ENCODE results near the gene PCDHGA2. TPM values are rescaled to one million over a fixed set of nuclear protein-coding genes. Genes with fewer than 3 reads are reported as not detected.

The PCDHGA2 gene
- total RNA-seq, 1 donor from 2014 or later: 6.1 TPM

- H3K4me3 ChIP-seq: peak within 1 kb of the TSS in 1 of 2 donors; percentile 11
- H3K4me1 ChIP-seq: no peaks in the 10 kb centered on the region
- no peak for DNase-seq (ENCODE audit: extremely low spot score in 2 of 2)
- no peaks in the 10 kb centered on the region for H3K27me3 ChIP-seq
- H3K9me3 ChIP-seq: peaks cover 67% of the 10 kb centered on the region
- intact Hi-C loops (cut with DNase I): no loop called here
- no peak within 1 kb of the TSS for H3K27ac ChIP-seq
- H3K36me3 ChIP-seq: no peaks in the 10 kb centered on the region
- TF ChIP-seq POLR2A (IDR thresholded peaks at IDR 0.05): no peak
- TF ChIP-seq, protein P1, sequence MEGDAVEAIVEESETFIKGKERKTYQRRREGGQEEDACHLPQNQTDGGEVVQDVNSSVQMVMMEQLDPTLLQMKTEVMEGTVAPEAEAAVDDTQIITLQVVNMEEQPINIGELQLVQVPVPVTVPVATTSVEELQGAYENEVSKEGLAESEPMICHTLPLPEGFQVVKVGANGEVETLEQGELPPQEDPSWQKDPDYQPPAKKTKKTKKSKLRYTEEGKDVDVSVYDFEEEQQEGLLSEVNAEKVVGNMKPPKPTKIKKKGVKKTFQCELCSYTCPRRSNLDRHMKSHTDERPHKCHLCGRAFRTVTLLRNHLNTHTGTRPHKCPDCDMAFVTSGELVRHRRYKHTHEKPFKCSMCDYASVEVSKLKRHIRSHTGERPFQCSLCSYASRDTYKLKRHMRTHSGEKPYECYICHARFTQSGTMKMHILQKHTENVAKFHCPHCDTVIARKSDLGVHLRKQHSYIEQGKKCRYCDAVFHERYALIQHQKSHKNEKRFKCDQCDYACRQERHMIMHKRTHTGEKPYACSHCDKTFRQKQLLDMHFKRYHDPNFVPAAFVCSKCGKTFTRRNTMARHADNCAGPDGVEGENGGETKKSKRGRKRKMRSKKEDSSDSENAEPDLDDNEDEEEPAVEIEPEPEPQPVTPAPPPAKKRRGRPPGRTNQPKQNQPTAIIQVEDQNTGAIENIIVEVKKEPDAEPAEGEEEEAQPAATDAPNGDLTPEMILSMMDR (IDR thresholded peaks at IDR 0.05): no peak
- TF ChIP-seq POLR2AphosphoS5 (IDR thresholded peaks at IDR 0.05; ENCODE audit: insufficient read depth in 1 of 2, low read depth in 1 of 2): no peak
These were observed 21.3 kb downstream of the PCDHGA2 start, which contains the start of gene PCDHGB2 for GRCh38 chr5:141359790-141360426. Gene PCDHGB2, plus strand, starts transcription at chr5:141359994. Its CDS starts 142 bp downstream, at chr5:141360136.

DNA sequence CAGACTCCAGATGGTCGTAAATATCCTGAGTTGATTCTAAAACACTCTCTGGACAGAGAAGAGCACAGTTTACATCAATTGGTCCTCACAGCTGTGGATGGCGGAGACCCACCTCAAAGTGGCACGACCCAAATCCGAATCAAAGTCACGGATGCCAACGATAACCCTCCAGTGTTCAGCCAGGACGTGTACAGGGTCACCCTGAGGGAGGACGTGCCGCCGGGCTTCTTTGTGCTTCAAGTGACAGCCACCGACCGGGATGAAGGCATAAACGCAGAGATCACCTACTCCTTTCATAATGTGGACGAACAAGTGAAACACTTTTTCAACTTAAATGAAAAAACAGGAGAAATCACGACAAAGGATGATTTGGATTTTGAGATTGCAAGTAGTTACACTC, 22.1 kb downstream of the PCDHGA2 start:
- no peaks in the 10 kb centered on the region for H3K4me1 ChIP-seq
- intact Hi-C loops (cut with DNase I): no loop called here
- no peak for DNase-seq (ENCODE audit: extremely low spot score in 2 of 2)
- no peak overlapping the region for H3K27ac ChIP-seq
- H3K4me3 ChIP-seq: no peak overlapping the region
- peaks cover 67% of the 10 kb centered on the region for H3K9me3 ChIP-seq
- no peaks in the 10 kb centered on the region for H3K36me3 ChIP-seq
- no peaks in the 10 kb centered on the region for H3K27me3 ChIP-seq
- TF ChIP-seq POLR2A (IDR thresholded peaks at IDR 0.05) (no peak), POLR2AphosphoS5 (IDR thresholded peaks at IDR 0.05; ENCODE audit: insufficient read depth in 1 of 2, low read depth in 1 of 2) (no peak)
- TF ChIP-seq, protein P1 (IDR thresholded peaks at IDR 0.05): no peak

- Histone ChIP-seq H3K27me3 (no peaks in the 10 kb centered on the region), H3K9me3 (peaks cover 68% of the 10 kb centered on the region), H3K36me3 (no peaks in the 10 kb centered on the region), H3K27ac (no peak overlapping the region), H3K4me1 (no peaks in the 10 kb centered on the region), H3K4me3 (no peak overlapping the region)
- intact Hi-C loops (cut with DNase I): no loop called here
- TF ChIP-seq POLR2AphosphoS5 (IDR thresholded peaks at IDR 0.05; ENCODE audit: insufficient read depth in 1 of 2, low read depth in 1 of 2): no peak
- no peak for TF ChIP-seq POLR2A (IDR thresholded peaks at IDR 0.05)
- TF ChIP-seq, protein P1 (IDR thresholded peaks at IDR 0.05): no peak
- no peak for DNase-seq (ENCODE audit: extremely low spot score in 2 of 2)
These were observed 24.2 kb downstream of the PCDHGA2 start for GRCh38 chr5:141362719-141363118.

DNA sequence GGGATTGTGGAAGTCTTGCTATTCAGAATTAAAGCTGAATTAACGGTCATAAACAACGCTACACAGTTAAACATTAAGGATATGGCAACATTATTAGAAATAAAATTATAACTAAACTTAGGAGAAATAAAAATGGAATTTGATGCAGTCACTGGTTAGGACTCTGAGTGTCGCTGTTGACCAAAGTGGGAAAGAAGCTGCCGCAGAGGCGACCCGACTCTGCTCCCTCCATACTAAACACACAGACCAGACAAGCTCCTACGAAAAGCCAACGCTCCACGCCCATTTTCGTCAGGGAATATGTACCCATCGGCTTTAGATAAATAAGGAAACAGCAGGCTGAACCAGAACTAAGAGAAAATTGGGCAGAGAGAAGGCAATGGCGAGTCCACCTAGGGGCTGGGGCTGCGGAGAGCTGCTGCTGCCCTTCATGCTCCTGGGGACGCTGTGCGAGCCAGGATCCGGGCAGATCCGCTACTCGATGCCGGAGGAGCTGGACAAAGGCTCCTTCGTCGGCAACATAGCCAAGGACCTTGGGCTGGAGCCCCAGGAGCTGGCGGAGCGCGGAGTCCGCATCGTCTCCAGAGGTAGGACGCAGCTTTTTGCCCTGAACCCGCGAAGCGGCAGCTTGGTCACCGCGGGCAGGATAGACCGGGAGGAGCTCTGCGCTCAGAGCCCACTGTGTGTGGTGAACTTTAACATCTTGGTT, 25.5 kb downstream of the PCDHGA2 start, which contains the start of gene PCDHGA5:
Gene PCDHGA5, plus strand, starts transcription at position 211 of the 709 bp plus-strand sequence. Its CDS starts 169 bp downstream, at position 380.
- H3K9me3 ChIP-seq: peaks cover 68% of the 10 kb centered on the region
- TF ChIP-seq POLR2AphosphoS5 (IDR thresholded peaks at IDR 0.05; ENCODE audit: insufficient read depth in 1 of 2, low read depth in 1 of 2): no peak
- TF ChIP-seq, protein P1 (IDR thresholded peaks at IDR 0.05): no peak
- no peak for TF ChIP-seq POLR2A (IDR thresholded peaks at IDR 0.05)
- peak within 1 kb of the TSS in 1 of 2 donors; percentile 1 for H3K4me3 ChIP-seq
- intact Hi-C loops (cut with DNase I): no loop called here
- DNase-seq (ENCODE audit: extremely low spot score in 2 of 2): no peak
- H3K36me3 ChIP-seq: no peaks in the 10 kb centered on the region
- no peak within 1 kb of the TSS for H3K27ac ChIP-seq
- H3K27me3 ChIP-seq: no peaks in the 10 kb centered on the region
- H3K4me1 ChIP-seq: no peaks in the 10 kb centered on the region
